ENCODE data around the gene ANGPTL4. TPM values are rescaled to one million over a fixed set of nuclear protein-coding genes. Genes with fewer than 3 reads are reported as not detected.

The ANGPTL4 gene
- total and polyA plus RNA-seq, 2 of the 13 experiments (the other 11 are each of a cell fraction or from before 2014, with no cell fraction given) = 0.80 to 21.7 TPM

DNA sequence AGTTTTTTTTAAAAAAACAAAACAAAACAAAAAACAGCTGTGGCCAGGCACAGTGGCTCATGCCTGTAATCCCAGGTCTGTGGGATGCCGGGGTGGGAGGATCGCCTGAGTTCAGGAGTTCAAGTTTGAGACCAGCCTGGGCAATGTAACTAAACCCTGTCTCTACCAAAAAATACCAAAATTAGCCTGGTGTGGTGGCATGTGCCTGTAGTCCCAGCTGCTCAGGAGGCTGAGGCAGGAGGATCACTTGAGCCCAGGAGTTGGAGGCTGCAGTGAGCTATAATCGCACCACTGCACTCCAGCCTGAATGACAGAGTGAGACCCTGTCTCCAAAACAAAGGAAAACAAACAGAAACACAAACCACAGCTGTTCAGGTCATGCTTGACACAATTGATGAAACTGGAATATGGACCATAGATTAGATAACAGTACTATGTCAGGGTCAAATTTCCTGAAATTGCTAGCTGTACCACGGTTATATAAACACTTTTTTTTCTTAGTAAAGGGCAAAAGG is 6.9 kb upstream of the ANGPTL4 start (continued):
- peak; percentile 97 for TF ChIP-seq SIX1 (CRISPR knock-in tag; IDR thresholded peaks at IDR 0.05; ENCODE audit: borderline replicate concordance)
- TF ChIP-seq, protein P1, sequence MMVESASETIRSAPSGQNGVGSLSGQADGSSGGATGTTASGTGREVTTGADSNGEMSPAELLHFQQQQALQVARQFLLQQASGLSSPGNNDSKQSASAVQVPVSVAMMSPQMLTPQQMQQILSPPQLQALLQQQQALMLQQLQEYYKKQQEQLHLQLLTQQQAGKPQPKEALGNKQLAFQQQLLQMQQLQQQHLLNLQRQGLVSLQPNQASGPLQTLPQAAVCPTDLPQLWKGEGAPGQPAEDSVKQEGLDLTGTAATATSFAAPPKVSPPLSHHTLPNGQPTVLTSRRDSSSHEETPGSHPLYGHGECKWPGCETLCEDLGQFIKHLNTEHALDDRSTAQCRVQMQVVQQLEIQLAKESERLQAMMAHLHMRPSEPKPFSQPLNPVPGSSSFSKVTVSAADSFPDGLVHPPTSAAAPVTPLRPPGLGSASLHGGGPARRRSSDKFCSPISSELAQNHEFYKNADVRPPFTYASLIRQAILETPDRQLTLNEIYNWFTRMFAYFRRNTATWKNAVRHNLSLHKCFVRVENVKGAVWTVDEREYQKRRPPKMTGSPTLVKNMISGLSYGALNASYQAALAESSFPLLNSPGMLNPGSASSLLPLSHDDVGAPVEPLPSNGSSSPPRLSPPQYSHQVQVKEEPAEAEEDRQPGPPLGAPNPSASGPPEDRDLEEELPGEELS (CRISPR knock-in tag; IDR thresholded peaks at IDR 0.05) = peak; percentile 98
- peak; percentile 67; the same call in 1 of the 2 replicates for TF ChIP-seq CBX5 (CRISPR knock-in tag; IDR thresholded peaks at IDR 0.05; ENCODE audit: borderline replicate concordance)
- TF ChIP-seq, protein P2, sequence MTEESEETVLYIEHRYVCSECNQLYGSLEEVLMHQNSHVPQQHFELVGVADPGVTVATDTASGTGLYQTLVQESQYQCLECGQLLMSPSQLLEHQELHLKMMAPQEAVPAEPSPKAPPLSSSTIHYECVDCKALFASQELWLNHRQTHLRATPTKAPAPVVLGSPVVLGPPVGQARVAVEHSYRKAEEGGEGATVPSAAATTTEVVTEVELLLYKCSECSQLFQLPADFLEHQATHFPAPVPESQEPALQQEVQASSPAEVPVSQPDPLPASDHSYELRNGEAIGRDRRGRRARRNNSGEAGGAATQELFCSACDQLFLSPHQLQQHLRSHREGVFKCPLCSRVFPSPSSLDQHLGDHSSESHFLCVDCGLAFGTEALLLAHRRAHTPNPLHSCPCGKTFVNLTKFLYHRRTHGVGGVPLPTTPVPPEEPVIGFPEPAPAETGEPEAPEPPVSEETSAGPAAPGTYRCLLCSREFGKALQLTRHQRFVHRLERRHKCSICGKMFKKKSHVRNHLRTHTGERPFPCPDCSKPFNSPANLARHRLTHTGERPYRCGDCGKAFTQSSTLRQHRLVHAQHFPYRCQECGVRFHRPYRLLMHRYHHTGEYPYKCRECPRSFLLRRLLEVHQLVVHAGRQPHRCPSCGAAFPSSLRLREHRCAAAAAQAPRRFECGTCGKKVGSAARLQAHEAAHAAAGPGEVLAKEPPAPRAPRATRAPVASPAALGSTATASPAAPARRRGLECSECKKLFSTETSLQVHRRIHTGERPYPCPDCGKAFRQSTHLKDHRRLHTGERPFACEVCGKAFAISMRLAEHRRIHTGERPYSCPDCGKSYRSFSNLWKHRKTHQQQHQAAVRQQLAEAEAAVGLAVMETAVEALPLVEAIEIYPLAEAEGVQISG (CRISPR knock-in tag; IDR thresholded peaks at IDR 0.05) = peak; percentile 60; the same call in 1 of the 2 replicates
- TF ChIP-seq, protein P3, sequence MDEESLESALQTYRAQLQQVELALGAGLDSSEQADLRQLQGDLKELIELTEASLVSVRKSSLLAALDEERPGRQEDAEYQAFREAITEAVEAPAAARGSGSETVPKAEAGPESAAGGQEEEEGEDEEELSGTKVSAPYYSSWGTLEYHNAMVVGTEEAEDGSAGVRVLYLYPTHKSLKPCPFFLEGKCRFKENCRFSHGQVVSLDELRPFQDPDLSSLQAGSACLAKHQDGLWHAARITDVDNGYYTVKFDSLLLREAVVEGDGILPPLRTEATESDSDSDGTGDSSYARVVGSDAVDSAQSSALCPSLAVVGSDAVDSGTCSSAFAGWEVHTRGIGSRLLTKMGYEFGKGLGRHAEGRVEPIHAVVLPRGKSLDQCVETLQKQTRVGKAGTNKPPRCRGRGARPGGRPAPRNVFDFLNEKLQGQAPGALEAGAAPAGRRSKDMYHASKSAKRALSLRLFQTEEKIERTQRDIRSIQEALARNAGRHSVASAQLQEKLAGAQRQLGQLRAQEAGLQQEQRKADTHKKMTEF (CRISPR knock-in tag; IDR thresholded peaks at IDR 0.05) = peak; percentile 91
- no peak for TF ChIP-seq KLF11 (CRISPR knock-in tag; IDR thresholded peaks at IDR 0.05)
- TF ChIP-seq KAT8 (CRISPR knock-in tag; IDR thresholded peaks at IDR 0.05) = peak; percentile 84
- TF ChIP-seq, protein P4, sequence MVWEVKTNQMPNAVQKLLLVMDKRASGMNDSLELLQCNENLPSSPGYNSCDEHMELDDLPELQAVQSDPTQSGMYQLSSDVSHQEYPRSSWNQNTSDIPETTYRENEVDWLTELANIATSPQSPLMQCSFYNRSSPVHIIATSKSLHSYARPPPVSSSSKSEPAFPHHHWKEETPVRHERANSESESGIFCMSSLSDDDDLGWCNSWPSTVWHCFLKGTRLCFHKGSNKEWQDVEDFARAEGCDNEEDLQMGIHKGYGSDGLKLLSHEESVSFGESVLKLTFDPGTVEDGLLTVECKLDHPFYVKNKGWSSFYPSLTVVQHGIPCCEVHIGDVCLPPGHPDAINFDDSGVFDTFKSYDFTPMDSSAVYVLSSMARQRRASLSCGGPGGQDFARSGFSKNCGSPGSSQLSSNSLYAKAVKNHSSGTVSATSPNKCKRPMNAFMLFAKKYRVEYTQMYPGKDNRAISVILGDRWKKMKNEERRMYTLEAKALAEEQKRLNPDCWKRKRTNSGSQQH (CRISPR knock-in tag; IDR thresholded peaks at IDR 0.05; ENCODE audit: low read depth) = peak; percentile 57; the same call in 1 of the 2 replicates
- TF ChIP-seq SAP130 (CRISPR knock-in tag; IDR thresholded peaks at IDR 0.05; ENCODE audit: low read depth) = peak; percentile 96
- TF ChIP-seq ZNF549 (CRISPR knock-in tag; IDR thresholded peaks at IDR 0.05) = 0 out of 2 replicates have a peak, but pooled peaks have one; percentile 44
- no peak for TF ChIP-seq ZNF333 (CRISPR knock-in tag; IDR thresholded peaks at IDR 0.05; ENCODE audit: borderline replicate concordance)
- TF ChIP-seq, protein P5, sequence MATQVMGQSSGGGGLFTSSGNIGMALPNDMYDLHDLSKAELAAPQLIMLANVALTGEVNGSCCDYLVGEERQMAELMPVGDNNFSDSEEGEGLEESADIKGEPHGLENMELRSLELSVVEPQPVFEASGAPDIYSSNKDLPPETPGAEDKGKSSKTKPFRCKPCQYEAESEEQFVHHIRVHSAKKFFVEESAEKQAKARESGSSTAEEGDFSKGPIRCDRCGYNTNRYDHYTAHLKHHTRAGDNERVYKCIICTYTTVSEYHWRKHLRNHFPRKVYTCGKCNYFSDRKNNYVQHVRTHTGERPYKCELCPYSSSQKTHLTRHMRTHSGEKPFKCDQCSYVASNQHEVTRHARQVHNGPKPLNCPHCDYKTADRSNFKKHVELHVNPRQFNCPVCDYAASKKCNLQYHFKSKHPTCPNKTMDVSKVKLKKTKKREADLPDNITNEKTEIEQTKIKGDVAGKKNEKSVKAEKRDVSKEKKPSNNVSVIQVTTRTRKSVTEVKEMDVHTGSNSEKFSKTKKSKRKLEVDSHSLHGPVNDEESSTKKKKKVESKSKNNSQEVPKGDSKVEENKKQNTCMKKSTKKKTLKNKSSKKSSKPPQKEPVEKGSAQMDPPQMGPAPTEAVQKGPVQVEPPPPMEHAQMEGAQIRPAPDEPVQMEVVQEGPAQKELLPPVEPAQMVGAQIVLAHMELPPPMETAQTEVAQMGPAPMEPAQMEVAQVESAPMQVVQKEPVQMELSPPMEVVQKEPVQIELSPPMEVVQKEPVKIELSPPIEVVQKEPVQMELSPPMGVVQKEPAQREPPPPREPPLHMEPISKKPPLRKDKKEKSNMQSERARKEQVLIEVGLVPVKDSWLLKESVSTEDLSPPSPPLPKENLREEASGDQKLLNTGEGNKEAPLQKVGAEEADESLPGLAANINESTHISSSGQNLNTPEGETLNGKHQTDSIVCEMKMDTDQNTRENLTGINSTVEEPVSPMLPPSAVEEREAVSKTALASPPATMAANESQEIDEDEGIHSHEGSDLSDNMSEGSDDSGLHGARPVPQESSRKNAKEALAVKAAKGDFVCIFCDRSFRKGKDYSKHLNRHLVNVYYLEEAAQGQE (IDR thresholded peaks at IDR 0.05; ENCODE audit: borderline replicate concordance in 1 of 2, low read depth in 1 of 2, low read length in 2 of 2) = peak in 1 of 2 experiments; percentile 18; a peak in 1 of 4 replicates
- 0 out of 2 replicates have a peak, but pooled peaks have one; percentile 59 for TF ChIP-seq BATF2 (CRISPR knock-in tag; IDR thresholded peaks at IDR 0.05)
- TF ChIP-seq ZBTB42 (CRISPR knock-in tag; IDR thresholded peaks at IDR 0.05) = 0 out of 2 replicates have a peak, but pooled peaks have one; percentile 63
- peak; percentile 89; the same call in 1 of the 2 replicates for TF ChIP-seq RXRA (CRISPR knock-in tag; IDR thresholded peaks at IDR 0.05)
